Ectodermal cell (in vitro differentiated cells): ENCODE data around the gene CNNM2.

Experiments
- H3K27ac ChIP-seq: 2 replicates; pipeline ENCODE4 v1.7.0; 2013; ENCODE audit warnings: mild to moderate bottlenecking, low read depth, low read length; ENCODE audit not compliant: insufficient read depth, poor library complexity, severe bottlenecking
- H3K27me3 ChIP-seq: 2 replicates; pipeline ENCODE4 v1.7.0; 2013; ENCODE audit warnings: mild to moderate bottlenecking, low read length; ENCODE audit not compliant: insufficient read depth, control insufficient read depth, poor library complexity, severe bottlenecking
- H3K36me3 ChIP-seq: one replicate; pipeline ENCODE4 v1.7.0; 2013; ENCODE audit warnings: low read length; ENCODE audit not compliant: control insufficient read depth, insufficient read depth
- H3K4me1 ChIP-seq: one replicate; pipeline ENCODE4 v1.7.0; 2013; ENCODE audit warnings: low read length; ENCODE audit not compliant: control insufficient read depth, insufficient read depth
- H3K4me3 ChIP-seq: 2 replicates; pipeline ENCODE4 v1.7.0; 2013; ENCODE audit warnings: low read depth, low read length, control low read depth; ENCODE audit not compliant: insufficient read depth
- H3K9me3 ChIP-seq: 2 replicates; pipeline ENCODE4 v1.7.0; 2013; ENCODE audit warnings: mild to moderate bottlenecking, low read length, moderate library complexity; ENCODE audit not compliant: control insufficient read depth
- WGBS, 2 experiments: methylation state at CpG; one replicate each; pipeline ENCODE4 v1.1.7; 2013; ENCODE audit warnings: missing lambda C conversion rate in 2 of 2; 5-methylcytosine and 5-hydroxymethylcytosine counted together

The CNNM2 gene

DNA sequence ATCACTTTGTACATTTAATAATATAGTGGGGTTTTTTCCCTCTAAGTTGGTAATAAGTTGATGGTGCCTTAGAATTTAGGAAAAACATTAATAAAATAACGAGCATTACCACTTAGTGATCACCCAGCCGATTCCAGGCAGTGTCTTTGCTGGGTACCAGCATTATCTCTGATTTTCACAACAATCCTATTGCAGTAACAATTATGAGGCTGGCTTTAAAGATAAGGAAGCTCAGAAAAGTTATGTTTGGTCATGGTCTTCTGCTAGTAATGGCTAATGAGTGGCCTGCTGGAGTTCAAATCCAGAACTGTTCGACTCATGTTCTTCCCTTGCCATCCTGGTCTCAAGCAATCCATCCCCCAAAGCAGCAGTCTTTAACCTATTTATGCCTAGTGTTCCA is 127.9 kb downstream of the CNNM2 start:
- Histone ChIP-seq H3K4me1 (peaks cover 16% of the 10 kb centered on the region), H3K27me3 (no peaks in the 10 kb centered on the region), H3K4me3 (no peak overlapping the region), H3K36me3 (no peaks in the 10 kb centered on the region), H3K9me3 (no peaks in the 10 kb centered on the region), H3K27ac (no peak overlapping the region)
- WGBS, 2 experiments: 94% methylated on average over 3 of the region's 3 CpGs

DNA sequence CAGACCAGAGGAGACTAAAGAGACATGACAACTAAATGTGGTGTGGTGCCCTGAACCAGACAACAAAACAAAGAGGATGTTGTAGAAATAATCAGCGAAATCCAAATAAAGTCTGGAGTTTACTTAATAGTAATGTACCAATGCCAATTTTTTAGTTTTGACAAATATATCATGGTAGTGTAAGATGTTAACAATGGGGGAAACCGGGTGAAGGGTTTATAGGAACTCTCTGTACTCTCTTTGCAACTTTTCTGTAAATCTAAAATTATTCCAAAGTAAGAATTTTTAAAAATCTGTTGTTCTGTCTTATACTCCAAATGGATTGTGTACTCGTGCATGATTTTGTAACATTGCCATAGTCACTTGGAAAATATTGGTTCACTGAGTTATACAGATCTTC is 129.3 kb downstream of the CNNM2 start:
- WGBS, 2 experiments: 100% methylated on average over 2 to 3 of the region's 3 CpGs
- no peak overlapping the region for H3K27ac ChIP-seq
- H3K4me1 ChIP-seq: peaks cover 16% of the 10 kb centered on the region
- H3K36me3 ChIP-seq: no peaks in the 10 kb centered on the region
- no peaks in the 10 kb centered on the region for H3K9me3 ChIP-seq
- H3K4me3 ChIP-seq: no peak overlapping the region
- no peaks in the 10 kb centered on the region for H3K27me3 ChIP-seq

DNA sequence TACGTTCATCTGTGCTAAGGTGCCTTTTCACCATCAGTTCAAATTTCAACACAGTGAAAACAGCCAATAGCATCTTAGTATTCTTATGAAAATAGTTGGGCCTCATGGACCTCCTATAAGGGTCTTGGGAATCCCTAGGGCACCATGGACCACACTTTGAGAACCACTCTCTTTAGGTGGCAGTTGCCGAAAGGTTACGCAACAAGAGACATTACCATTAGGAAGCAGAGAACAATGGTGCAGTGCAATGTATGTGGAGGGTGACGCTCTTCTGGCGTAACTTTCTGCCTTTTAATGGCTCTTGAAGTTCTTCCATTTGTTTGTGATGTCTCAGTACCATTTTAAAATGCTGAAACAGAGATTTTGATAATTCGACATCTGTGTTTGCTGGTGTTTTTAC is 131.1 kb downstream of the CNNM2 start:
- Histone ChIP-seq H3K4me1 (peaks cover 9% of the 10 kb centered on the region), H3K36me3 (no peaks in the 10 kb centered on the region), H3K27ac (no peak overlapping the region), H3K4me3 (no peak overlapping the region), H3K9me3 (no peaks in the 10 kb centered on the region), H3K27me3 (no peaks in the 10 kb centered on the region)
- 89 to 90% methylated on average over 5 to 6 of the region's 6 CpGs for WGBS, 2 experiments

DNA sequence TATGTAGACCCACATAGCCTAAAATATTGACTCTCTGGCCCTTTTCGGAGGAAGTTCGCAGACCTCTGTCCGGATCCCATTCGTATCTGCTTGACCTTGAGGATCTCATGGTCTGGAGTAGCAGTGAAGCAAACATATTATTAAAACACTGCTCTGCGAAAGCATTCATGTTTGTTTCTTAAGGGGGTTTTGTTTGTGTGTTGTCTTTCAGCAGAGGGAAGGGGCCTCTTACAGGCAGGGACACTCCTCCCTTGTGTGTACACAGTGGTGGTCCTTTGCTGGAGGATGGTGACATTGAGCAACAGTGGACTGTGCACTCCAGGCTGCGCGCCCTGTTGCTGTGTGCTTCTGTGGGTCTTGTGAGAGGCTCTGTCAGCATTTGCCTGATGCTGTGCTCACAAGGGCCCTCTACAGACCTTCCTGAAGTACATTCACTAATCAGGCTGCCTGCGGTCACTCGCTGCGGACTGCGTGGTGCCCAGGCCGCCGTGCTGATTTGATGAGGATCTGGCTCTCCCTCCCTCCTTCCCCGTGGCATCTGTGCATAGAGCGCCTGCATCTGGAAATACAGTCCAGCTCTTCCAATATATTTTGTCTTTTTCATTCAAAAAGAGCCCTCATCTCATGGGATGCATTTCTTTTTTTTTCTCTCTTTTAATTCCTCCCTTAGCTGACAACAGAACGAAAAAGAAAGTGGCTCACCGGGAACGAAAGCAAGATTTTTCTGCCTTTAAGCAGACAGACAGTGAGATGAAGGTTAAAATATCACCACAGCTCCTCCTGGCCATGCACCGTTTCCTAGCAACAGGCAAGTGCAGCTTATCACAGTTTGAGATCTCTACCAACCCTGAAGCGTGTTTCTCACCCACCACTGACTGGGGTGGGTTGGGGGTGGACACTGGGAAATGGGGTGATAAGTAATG is 135.8 kb downstream of the CNNM2 start:
- peaks cover 6% of the 10 kb centered on the region for H3K36me3 ChIP-seq
- H3K27me3 ChIP-seq: no peaks in the 10 kb centered on the region
- no peak overlapping the region for H3K27ac ChIP-seq
- no peak overlapping the region for H3K4me3 ChIP-seq
- H3K9me3 ChIP-seq: no peaks in the 10 kb centered on the region
- WGBS, 2 experiments: 60 to 61% methylated on average over 20 of the region's 20 CpGs
- H3K4me1 ChIP-seq: no peaks in the 10 kb centered on the region

DNA sequence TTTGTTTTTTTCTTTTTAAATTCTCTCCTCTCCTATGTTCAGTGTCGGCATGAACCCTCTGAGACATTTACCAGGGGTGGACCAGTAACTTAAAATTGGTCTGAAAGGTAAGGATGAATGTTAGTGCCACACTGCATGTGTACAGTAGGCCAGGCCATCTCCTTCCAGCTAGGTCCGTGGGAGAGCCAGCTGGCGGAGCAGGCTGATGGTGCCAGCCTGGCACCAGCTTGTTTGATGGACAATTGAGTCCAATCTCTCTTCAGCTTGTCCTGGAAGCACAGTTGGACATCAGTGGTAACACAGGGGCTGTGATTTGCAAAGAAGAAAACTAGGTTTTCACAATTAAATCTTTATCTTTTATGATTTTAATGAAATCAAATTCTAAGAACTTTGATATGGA is 136.5 kb downstream of the CNNM2 start:
- peaks cover 6% of the 10 kb centered on the region for H3K36me3 ChIP-seq
- H3K4me3 ChIP-seq: no peak overlapping the region
- WGBS, 2 experiments: 95 to 97% methylated on average over 3 of the region's 3 CpGs
- H3K27me3 ChIP-seq: no peaks in the 10 kb centered on the region
- H3K4me1 ChIP-seq: no peaks in the 10 kb centered on the region
- no peak overlapping the region for H3K27ac ChIP-seq
- H3K9me3 ChIP-seq: no peaks in the 10 kb centered on the region

DNA sequence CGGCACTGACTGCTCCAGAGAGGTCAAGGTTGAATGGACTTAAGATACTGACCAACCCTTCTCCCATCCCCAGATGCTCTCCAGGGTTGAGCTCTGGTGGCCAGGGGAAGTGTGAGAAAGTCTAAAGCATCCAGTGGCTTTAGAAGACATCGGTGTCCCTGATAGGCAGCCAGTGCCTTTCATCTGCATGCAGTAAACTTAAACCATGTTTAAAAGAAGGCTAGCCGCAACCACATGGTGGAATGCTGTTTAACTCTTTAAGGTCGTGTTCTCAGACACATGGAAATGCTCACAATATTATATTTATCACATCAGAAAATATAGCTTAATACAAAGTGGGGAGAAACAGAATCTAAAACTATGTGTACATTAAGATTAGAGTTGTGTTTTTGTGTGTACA is 137.0 kb downstream of the CNNM2 start:
- Histone ChIP-seq H3K9me3 (no peaks in the 10 kb centered on the region), H3K4me3 (no peak overlapping the region), H3K36me3 (peaks cover 6% of the 10 kb centered on the region), H3K4me1 (no peaks in the 10 kb centered on the region), H3K27ac (no peak overlapping the region), H3K27me3 (no peaks in the 10 kb centered on the region)
- WGBS, 2 experiments: 84 to 94% methylated on average over 4 of the region's 4 CpGs

DNA sequence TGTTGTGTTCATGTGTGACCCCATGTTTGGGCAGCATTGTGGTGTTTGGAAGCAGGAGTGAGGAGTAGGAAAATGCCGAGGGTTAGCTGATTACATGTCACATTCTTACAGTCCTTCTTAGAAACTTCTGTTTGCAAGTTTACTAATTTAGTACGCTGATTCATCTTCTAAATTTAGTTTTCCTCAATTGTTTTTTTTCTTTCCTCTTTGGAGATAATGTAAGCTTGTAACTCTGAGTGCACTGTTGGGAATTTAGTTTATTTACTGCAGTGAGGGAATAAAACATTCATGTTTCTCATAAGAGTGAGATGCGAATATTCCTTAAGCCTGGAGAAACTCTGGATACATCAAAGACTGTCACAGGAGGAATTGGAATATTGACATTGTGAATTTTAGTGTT is 139.9 kb downstream of the CNNM2 start:
- H3K27ac ChIP-seq: no peak overlapping the region
- no peak overlapping the region for H3K4me3 ChIP-seq
- no peaks in the 10 kb centered on the region for H3K4me1 ChIP-seq
- H3K36me3 ChIP-seq: peaks cover 6% of the 10 kb centered on the region
- WGBS, 2 experiments: 85 to 89% methylated on average over 3 of the region's 3 CpGs
- no peaks in the 10 kb centered on the region for H3K27me3 ChIP-seq
- no peaks in the 10 kb centered on the region for H3K9me3 ChIP-seq

DNA sequence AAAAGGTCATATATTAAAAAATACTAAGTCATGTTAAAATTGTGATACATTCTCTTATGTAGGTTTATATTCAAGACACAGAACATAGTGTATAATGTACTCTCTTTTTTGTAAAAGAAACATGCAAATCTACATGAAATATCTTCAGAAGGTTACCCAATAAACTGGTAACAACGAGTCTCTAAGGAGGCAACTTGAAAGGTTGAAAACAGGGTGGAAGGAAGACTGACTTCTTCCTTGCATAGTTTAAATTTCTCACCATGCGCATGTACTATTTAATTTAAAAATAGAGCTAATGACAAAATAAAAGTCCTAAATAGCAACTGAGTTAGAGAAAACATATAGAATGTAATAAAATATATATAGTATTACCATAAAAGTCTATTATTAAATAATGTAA is 142.5 kb downstream of the CNNM2 start:
- Histone ChIP-seq H3K4me3 (no peak overlapping the region), H3K27me3 (no peaks in the 10 kb centered on the region), H3K27ac (no peak overlapping the region), H3K36me3 (peaks cover 6% of the 10 kb centered on the region), H3K4me1 (no peaks in the 10 kb centered on the region), H3K9me3 (no peaks in the 10 kb centered on the region)
- WGBS, 2 experiments: 93 to 100% methylated on average over 1 of the region's 2 CpGs

DNA sequence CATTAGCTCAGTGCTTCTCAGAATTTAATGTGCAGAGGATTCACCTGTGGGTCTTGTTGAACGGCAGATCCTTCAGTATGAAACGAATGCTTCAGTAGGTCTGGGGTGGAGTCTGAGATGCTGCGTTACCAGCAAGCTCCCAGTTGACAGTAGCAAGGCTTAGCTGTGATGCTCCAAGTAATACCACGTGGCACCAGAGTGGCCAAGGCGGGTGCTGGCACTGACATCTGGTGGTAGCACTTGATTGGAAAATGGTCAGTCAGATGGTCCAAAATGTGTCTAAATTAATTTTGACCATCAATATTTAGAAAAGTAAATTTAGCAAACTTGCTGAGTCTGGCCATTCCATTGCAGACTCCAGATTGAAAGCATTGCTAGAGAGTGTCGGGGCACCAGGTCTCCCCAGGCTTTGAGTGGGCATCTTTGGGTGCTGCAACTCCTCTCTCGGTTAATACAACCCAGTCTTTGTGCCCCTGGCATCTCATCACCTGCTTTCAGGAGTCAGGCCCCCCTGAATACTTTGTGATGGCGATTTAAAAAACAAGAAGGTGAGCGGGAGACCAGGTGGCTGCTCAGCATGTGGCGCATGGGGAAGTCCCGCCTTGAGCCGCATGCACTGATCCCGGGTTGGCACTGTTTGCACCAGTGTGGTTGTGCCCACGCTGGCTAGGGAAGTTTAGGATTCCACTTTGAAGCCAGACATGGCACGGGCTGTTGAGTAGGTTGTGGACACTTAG is 144.9 kb downstream of the CNNM2 start:
- H3K4me1 ChIP-seq: no peaks in the 10 kb centered on the region
- H3K4me3 ChIP-seq: no peak overlapping the region
- H3K27ac ChIP-seq: no peak overlapping the region
- H3K27me3 ChIP-seq: no peaks in the 10 kb centered on the region
- no peaks in the 10 kb centered on the region for H3K36me3 ChIP-seq
- WGBS, 2 experiments: 83 to 85% methylated on average over 15 of the region's 15 CpGs
- H3K9me3 ChIP-seq: no peaks in the 10 kb centered on the region

DNA sequence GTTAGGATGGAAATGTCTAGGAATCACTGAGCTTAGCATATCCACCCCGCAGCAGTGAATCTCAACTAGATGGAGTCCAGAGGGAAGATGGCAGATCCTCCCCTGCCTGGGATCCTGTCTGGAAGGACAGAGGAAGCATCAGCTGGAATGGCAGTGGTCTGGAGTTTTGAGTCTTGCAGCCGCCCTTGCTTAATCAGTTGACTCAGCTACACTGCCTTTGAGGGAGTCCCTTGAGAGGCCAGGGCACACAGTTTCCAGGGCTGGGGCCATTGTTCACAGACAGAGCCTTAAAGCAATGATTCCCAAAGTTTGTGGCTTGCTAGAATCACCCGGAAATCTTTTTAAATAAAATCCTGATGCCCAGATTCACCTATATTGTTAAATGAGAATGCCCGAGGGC is 146.9 kb downstream of the CNNM2 start:
- Histone ChIP-seq H3K4me3 (no peak overlapping the region), H3K4me1 (no peaks in the 10 kb centered on the region), H3K36me3 (peaks cover 4% of the 10 kb centered on the region), H3K9me3 (no peaks in the 10 kb centered on the region), H3K27ac (no peak overlapping the region), H3K27me3 (no peaks in the 10 kb centered on the region)
- WGBS, 2 experiments: 91 to 97% methylated on average over 4 of the region's 4 CpGs
